Measurements from ENCODE around the gene GRAMD2A.

Gene GRAMD2A

GRCh38 chr15:72220687-72221086, 23.1 kb upstream of the GRAMD2A start:
- DNase-seq (ENCODE audit: low read depth in 2 of 3, low spot score in 2 of 3), result no peak

- DNase-seq (ENCODE audit: low read depth in 2 of 3, low spot score in 2 of 3), result no peak
Measured at GRCh38 chr15:72217216-72217615, 19.6 kb upstream of the GRAMD2A start.

GRCh38 chr15:72216079-72216478, 18.5 kb upstream of the GRAMD2A start:
- no peak for DNase-seq (ENCODE audit: low read depth in 2 of 3, low spot score in 2 of 3)

- no peak for DNase-seq (ENCODE audit: low read depth in 2 of 3, low spot score in 2 of 3)
Measured at GRCh38 chr15:72207558-72208085, 10.0 kb upstream of the GRAMD2A start.

- DNase-seq (ENCODE audit: low read depth in 2 of 3, low spot score in 2 of 3), result no peak
Measured at GRCh38 chr15:72206677-72207000, 9.1 kb upstream of the GRAMD2A start.

DNA sequence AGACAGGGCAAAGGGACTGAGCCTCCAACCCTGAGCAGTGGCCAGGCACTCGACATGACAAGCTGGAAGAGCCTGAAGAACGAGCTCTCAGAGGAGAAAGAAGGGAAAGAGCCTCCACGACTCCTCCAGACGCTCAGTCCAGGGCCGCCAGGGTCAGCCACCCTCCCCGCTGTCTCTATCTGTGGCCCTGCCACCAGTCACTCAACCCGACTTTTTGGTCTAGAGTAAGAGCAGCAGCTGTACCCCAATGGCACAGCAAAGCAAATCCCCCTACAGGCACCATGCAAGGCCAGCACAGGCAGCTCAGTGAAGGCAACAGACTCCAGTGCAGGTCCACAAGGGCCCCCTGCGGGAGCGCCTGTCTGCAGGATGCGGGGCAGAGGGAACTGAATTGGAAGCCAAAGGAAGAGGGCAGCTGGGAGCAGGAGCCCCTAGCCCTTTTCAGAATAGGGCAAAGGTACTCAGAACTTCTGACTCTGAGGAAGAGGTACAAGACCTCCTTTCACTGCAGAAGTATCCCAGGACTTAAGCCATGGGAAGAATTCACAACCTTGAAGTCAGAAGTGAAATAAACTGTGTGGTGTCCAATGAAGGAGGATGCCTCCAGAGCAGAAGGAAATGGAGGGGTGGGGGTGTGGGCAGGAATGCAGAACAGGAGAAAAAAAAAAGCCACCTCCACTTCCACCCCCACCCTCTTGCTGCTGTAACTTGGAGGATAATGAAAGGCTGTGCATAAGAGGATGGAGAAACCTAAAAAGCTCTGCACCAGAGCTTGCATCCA, 8.5 kb upstream of the GRAMD2A start:
- DNase-seq (ENCODE audit: low read depth in 2 of 3, low spot score in 2 of 3), result no peak

GRCh38 chr15:72205273-72205672, 7.7 kb upstream of the GRAMD2A start:
- DNase-seq (ENCODE audit: low read depth in 2 of 3, low spot score in 2 of 3), result no peak

DNA sequence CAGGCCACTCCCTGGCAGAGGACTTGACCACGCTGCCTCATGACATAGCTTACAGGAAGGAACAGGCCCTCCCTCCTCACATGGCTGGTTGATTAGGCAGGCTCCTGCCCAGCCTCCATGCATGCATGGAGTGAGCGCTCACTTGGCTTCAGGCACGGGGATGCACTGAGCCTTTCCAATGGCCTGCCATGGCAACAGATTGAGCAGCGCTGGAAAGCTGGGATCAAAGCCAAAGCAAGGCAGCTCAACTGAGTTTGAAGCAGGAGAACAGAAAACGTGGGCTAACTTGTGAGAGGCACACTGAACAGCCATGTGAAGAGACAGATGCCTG, 5.9 kb upstream of the GRAMD2A start:
- no peak for DNase-seq (ENCODE audit: low read depth in 2 of 3, low spot score in 2 of 3)

DNA sequence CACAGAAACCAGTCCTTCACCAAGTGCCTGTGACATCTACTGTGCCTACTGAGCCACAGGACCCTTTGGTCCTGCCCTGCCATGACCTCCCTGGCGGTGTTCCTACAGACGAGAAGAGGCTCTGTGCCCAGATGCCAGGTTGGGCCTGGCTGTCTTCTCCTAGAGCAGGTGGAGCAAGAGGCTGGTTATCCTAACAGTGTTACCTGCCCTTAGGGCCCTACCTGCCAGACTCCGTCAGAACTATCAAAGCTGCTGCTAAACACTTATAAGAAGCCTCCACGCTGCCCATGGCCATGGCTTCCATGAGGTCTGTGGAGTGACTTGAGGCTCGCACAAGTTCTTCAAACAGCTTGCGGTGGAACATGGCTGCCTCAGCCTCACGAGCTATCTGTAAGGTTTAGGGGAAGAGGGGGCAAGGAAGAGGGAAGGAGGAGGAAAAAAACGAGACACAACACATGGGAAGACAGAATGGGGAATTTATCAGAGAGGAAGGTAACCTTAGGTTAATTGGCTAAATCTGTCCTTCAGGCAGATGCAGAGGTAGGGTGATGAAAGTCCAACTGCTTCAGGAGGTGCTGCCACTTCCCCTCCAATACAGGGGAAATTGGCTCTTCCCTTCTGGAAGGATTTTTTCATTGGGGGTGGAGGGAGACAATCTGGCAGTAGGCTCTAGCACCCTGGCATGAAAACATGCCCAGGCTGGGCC, 5.4 kb upstream of the GRAMD2A start:
- DNase-seq (ENCODE audit: low read depth in 2 of 3, low spot score in 2 of 3), result no peak

- no peak for DNase-seq (ENCODE audit: low read depth in 2 of 3, low spot score in 2 of 3)
Measured at GRCh38 chr15:72202302-72202701, 4.7 kb upstream of the GRAMD2A start.

DNA sequence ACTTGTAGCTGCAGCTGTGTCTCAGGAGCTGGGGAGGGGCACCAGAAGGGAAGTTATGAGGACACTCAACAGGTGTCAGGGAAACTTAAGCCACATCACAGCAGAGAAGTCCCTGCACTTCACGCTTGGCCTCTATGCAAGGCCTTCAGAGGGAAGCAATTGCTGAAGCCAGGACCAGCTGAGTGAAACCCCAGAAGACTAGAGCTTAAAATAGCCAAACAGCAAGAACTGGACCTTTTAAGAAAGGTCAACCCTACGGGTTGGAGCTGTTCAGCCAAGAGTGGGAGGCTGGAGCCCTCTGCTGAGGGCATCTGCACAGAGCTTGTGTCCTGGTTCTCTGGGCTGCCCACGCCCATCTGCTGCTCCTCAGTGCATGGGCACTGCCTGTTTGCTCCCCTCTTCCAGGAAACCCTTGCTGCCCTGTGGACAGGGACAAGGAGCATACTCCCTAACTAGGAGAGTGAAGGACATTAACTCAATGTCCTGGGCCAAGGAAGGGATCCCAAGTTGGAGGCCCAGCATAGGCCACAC, 3.9 kb upstream of the GRAMD2A start:
- DNase-seq (ENCODE audit: low read depth in 2 of 3, low spot score in 2 of 3), result no peak

GRCh38 chr15:72200395-72201237, 3.0 kb upstream of the GRAMD2A start:
- no peak for DNase-seq (ENCODE audit: low read depth in 2 of 3, low spot score in 2 of 3)

- DNase-seq (ENCODE audit: low read depth in 2 of 3, low spot score in 2 of 3), result peak in 1 of 3 experiments; percentile 32
Measured at GRCh38 chr15:72199721-72200212, 2.2 kb upstream of the GRAMD2A start.

GRCh38 chr15:72199205-72199515, 1.6 kb upstream of the GRAMD2A start:
- no peak for DNase-seq (ENCODE audit: low read depth in 2 of 3, low spot score in 2 of 3)

GRCh38 chr15:72198356-72199204, 993 bp upstream of the GRAMD2A start:
- no peak for DNase-seq (ENCODE audit: low read depth in 2 of 3, low spot score in 2 of 3)

GRCh38 chr15:72197041-72197459, 537 bp downstream of the GRAMD2A start:
- no peak for DNase-seq (ENCODE audit: low read depth in 2 of 3, low spot score in 2 of 3)

DNA sequence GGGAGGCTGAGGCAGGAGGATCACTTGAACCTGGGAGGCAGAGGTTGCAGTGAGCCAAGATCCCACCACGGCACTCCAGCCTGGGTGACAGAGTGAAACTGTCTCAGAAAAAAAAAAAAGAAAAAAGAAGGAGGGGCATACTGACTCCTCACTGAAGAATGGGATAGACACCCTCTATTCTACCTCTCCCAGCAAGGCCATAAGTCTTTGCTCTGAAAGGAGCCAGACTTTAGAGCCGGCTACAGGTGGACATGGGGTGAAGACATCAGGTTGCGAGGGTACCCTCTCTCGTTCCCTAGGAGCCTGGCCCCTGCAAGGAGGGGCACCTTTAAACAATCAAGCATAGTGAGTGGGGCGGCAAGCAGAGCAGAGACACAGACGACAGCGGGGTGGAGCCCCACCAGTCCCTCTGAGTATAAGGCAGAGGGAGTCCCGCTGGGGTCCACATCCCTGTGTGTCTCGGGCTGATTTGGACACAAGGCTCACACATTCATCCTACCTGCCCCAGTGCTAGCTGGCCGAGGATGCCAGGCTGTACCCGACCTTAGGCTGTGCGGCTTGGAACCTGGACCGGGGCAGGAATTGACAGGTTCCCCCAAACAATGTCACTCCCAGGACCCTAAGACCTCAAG, 1.1 kb downstream of the GRAMD2A start:
- DNase-seq (ENCODE audit: low read depth in 2 of 3, low spot score in 2 of 3), result no peak

DNA sequence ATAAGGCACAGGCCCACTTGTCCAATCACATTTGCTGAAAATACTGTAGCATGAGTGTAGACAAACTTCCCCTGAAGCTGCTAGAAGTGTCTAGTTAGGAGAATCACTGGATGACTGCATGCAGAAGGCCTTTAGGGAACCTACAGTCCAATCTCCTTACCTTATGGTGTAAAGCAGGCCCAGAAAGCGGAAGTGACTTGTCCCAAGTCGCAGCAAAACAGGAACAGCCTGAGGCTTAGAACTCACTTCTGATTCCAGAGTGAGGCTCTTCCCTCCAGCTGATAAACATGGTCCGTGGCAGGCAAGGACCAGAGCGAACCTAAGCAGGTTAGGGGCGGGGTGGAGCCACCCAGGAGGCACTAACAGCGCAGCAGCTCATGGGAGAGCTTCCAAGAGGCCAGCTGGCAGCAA, 2.5 kb downstream of the GRAMD2A start:
- DNase-seq (ENCODE audit: low read depth in 2 of 3, low spot score in 2 of 3), result no peak

- DNase-seq (ENCODE audit: low read depth in 2 of 3, low spot score in 2 of 3), result no peak
Measured at GRCh38 chr15:72193836-72194396, 3.7 kb downstream of the GRAMD2A start.

GRCh38 chr15:72192416-72192815, 5.2 kb downstream of the GRAMD2A start:
- no peak for DNase-seq (ENCODE audit: low read depth in 2 of 3, low spot score in 2 of 3)
